HepG2 (cell line): ENCODE results near the gene SLC4A2. TPM values are rescaled to one million over a fixed set of nuclear protein-coding genes. Genes with fewer than 3 reads are reported as not detected.

ENCODE experiments used
- ATAC-seq: fragments of 200-7000 bp; cut with Tn5 transposase; 3 replicates; pipeline ENCODE4 v1.9.1; 2020; ENCODE audit warnings: mild to moderate bottlenecking, moderate library complexity
- BruUV-seq: library from RNA; stranded (reverse); fragments of 400-500 nt; replicated peaks from 2 replicates; lab custom pipeline; 2021; lab: Mats Ljungman, UMichigan
- CTCF ChIA-PET: fragments of 300-600 bp; formaldehyde crosslinking; extraction: SDS; loops from one replicate; lab custom pipeline; 2021; ENCODE audit warnings: low total read pairs, inconsistent platforms, low intra/inter-chr PET ratio; lab: Yijun Ruan, JAX
- POLR2A ChIA-PET: fragments of 350-600 bp; sonication (Branson Sonifier 250); formaldehyde crosslinking; loops from one replicate; lab custom pipeline; 2020; ENCODE audit warnings: antibody characterized with exemption, inconsistent platforms; lab: Yijun Ruan, JAX
- DNase-seq: peaks from one replicate; pipeline ENCODE4 v3.0.0-alpha.2; 2015; ENCODE audit warnings: low spot score
- FAIRE-seq: peaks from 3 replicates; lab custom pipeline; 2011; peaks lifted over from hg19 to GRCh38; lab: Jason Lieb, UNC
- H2AFZ ChIP-seq: one replicate; pipeline ENCODE4 v1.6.1; 2011; ENCODE audit warnings: low read length, inconsistent platforms
- H3K27ac ChIP-seq: fragments of 300-600 bp; 3 replicates; pipeline ENCODE4 v1.8.0; 2011; ENCODE audit warnings: mixed run types, mild to moderate bottlenecking, mixed read lengths, low read length, inconsistent platforms; ENCODE audit not compliant: insufficient read depth; ENCODE audit errors: extremely low read length
- H3K27me3 ChIP-seq, 2 experiments: fragments of 200-600 bp in 1 of 2; 2 replicates in 1 of 2; 3 replicates in 1 of 2; pipeline versions ENCODE4 v1.6.0 to v1.8.0; 2011; ENCODE audit warnings: low read length in 2 of 2, mild to moderate bottlenecking in 2 of 2, moderate library complexity in 2 of 2, inconsistent platforms in 1 of 2; ENCODE audit not compliant: insufficient read depth in 2 of 2, control insufficient read depth in 1 of 2
- H3K36me3 ChIP-seq, 2 experiments: fragments of 200-600 bp in 1 of 2; replicated peaks in 1 of 2; 2 replicates in 1 of 2; 3 replicates in 1 of 2; pipeline versions ENCODE4 v1.5.1 to v1.8.0; 2011; ENCODE audit warnings: low read length in 2 of 2, inconsistent platforms in 1 of 2; ENCODE audit not compliant: insufficient read depth in 2 of 2, control insufficient read depth in 1 of 2
- H3K4me1 ChIP-seq: 2 replicates; pipeline ENCODE4 v1.5.1; 2012; ENCODE audit warnings: low read length, inconsistent platforms; ENCODE audit not compliant: insufficient read depth
- H3K4me2 ChIP-seq: 2 replicates; pipeline ENCODE4 v1.6.0; 2011; ENCODE audit warnings: low read depth, low read length, inconsistent platforms
- H3K4me3 ChIP-seq, 3 experiments: fragments of 200-600 bp in 1 of 3; sonication (generic), shearing (Covaris generic) in 1 of 3; replicated peaks in 1 of 3; 2 replicates each; pipeline ENCODE4 v1.5.1; 2011 to 2016; ENCODE audit warnings: low read length in 3 of 3, inconsistent platforms in 2 of 3, low read depth in 2 of 3, mild to moderate bottlenecking in 2 of 3, control low read depth in 1 of 3, mixed read lengths in 1 of 3; ENCODE audit not compliant: insufficient read depth in 1 of 3
- H3K79me2 ChIP-seq: one replicate; pipeline ENCODE4 v1.6.1; 2011; ENCODE audit warnings: low read length, inconsistent platforms; ENCODE audit not compliant: insufficient read depth
- H3K9ac ChIP-seq: 2 replicates; pipeline ENCODE4 v1.6.0; 2011; ENCODE audit warnings: mild to moderate bottlenecking, low read depth, low read length, inconsistent platforms; ENCODE audit not compliant: insufficient read depth
- H3K9me3 ChIP-seq: 2 replicates; pipeline ENCODE4 v1.5.1; 2012; ENCODE audit warnings: mild to moderate bottlenecking, low read length
- H4K20me1 ChIP-seq: 2 replicates; pipeline ENCODE4 v1.6.0; 2011; ENCODE audit warnings: inconsistent platforms, mild to moderate bottlenecking, low read length, moderate library complexity; ENCODE audit not compliant: insufficient read depth
- CBX1 ChIP-seq: IDR thresholded peaks from one replicate; pipeline ENCODE4 v1.6.1; 2016; ENCODE audit warnings: antibody characterized with exemption, low read depth
- SOX13 ChIP-seq, 3 experiments: fragments of 450-650 bp in 1 of 3; sonication (generic) in 1 of 3; formaldehyde crosslinking in 1 of 3; IDR thresholded peaks in 2 of 3; conservative IDR thresholded peaks in 1 of 3; 2 replicates each; pipeline versions ENCODE4 v1.5.0 to v1.6.1; 2016 to 2020; ENCODE audit warnings: antibody characterized with exemption in 1 of 3, mild to moderate bottlenecking in 1 of 3, missing compliant biosample characterization in 1 of 3, missing genetic modification reagents in 1 of 3, moderate library complexity in 1 of 3
- SRSF9 ChIP-seq: fragments of 200-400 bp; formaldehyde crosslinking; IDR thresholded peaks from 2 replicates; pipeline ENCODE4 v1.6.1; 2018; ENCODE audit warnings: borderline replicate concordance, mild to moderate bottlenecking, low read depth, low read length; ENCODE audit not compliant: insufficient read depth, poor library complexity, severe bottlenecking
- SSRP1 ChIP-seq: IDR thresholded peaks from 2 replicates; pipeline ENCODE4 v1.6.1; 2016; ENCODE audit warnings: control low read depth
- THAP7 ChIP-seq: sonication (generic); formaldehyde crosslinking; IDR thresholded peaks from 2 replicates; pipeline ENCODE4 v1.8.1; 2023; ENCODE audit warnings: mild to moderate bottlenecking, missing genetic modification reagents
- ZNF20 ChIP-seq: sonication (generic); formaldehyde crosslinking; IDR thresholded peaks from 2 replicates; pipeline ENCODE4 v1.4.0; 2020; ENCODE audit warnings: mild to moderate bottlenecking, moderate library complexity, missing genetic modification reagents
- ZNF318 ChIP-seq: sonication (generic); formaldehyde crosslinking; IDR thresholded peaks from 2 replicates; pipeline ENCODE4 v1.4.0; 2020; ENCODE audit warnings: mild to moderate bottlenecking, missing genetic modification reagents
- ZNF839 ChIP-seq: sonication (generic); formaldehyde crosslinking; IDR thresholded peaks from 2 replicates; pipeline ENCODE4 v1.4.0; 2020; ENCODE audit warnings: missing genetic modification reagents, mild to moderate bottlenecking, borderline replicate concordance
- WGBS: methylation state at CpG from one replicate; pipeline ENCODE4 v1.1.6; 2017; ENCODE audit warnings: low lambda C conversion rate; 5-methylcytosine and 5-hydroxymethylcytosine counted together
- in situ Hi-C: cut with HindIII; loops from 2 replicates; pipeline ENCODE4 v1.10.0; 2017; ENCODE audit warnings: low pct_unique_long_range_greater_than_20kb; ENCODE audit not compliant: extremely low pct_ligation_motif_present
- intact Hi-C: fragments of 100-400 bp; cut with micrococcal nuclease; formaldehyde crosslinking; loops from one replicate; pipeline ENCODE4 v1.10.0; 2022; ENCODE audit not compliant: unreplicated experiment
- polyA plus RNA-seq, 8 experiments: library from polyadenylated mRNA; depleted of rRNA in 3 of 8; stranded (reverse) in 7 of 8; unstranded in 1 of 8; fragments of >200 nt; fragmentation: Illumina TruSeq in 4 of 8; extraction: Trizol in 4 of 8; gene quantifications; 2 replicates each; pipeline versions ENCODE4 v1.2.1 to v1.2.3, GENCODE V29; 2011 to 2016; ENCODE audit warnings: low read depth in 4 of 8, missing spikeins in 1 of 8, mixed read lengths in 1 of 8; ENCODE audit not compliant: insufficient read depth in 1 of 8
- total RNA-seq, 5 experiments: library from RNA; depleted of rRNA; stranded (reverse); fragments of >200 nt; fragmentation: Illumina TruSeq; extraction: Trizol; gene quantifications; 2 replicates each; pipeline ENCODE4 v1.2.3, GENCODE V29; 2016; ENCODE audit warnings: low read depth in 1 of 5

The SLC4A2 gene
- total and polyA plus RNA-seq, 2 of the 13 experiments (the other 11 are each of a cell fraction or from before 2014, with no cell fraction given), result 51.9 to 73.4 TPM

- H3K4me2 ChIP-seq, result no peak overlapping the region
- DNase-seq (no peak), FAIRE-seq (no peak), ATAC-seq (no peak)
- peaks cover 11% of the 10 kb centered on the region; the same call in 1 of the 2 replicates for H4K20me1 ChIP-seq
- peaks cover 3% of the 10 kb centered on the region for H3K79me2 ChIP-seq
- no peak overlapping the region for H2AFZ ChIP-seq
- H3K9me3 ChIP-seq, result no peaks in the 10 kb centered on the region
- H3K27ac ChIP-seq, result no peak overlapping the region
- H3K4me1 ChIP-seq, result no peaks in the 10 kb centered on the region
- WGBS, result 98% methylated on average over 22 of the region's 22 CpGs
- no peak overlapping the region for H3K9ac ChIP-seq
- peaks cover 21 to 60% of the 10 kb centered on the region in 2 experiments; a peak in 4 of 5 replicates for H3K36me3 ChIP-seq
- intact Hi-C loops, result no loop called here
- no peak for TF ChIP-seq SSRP1 (CRISPR knock-in tag)
- TF ChIP-seq SOX13 (IDR thresholded peaks at IDR 0.05), result no peak
- no peak for TF ChIP-seq SOX13 (CRISPR knock-in tag; conservative IDR thresholded peaks at IDR 0.05 in 1 of 2, IDR thresholded peaks at IDR 0.05 in 1 of 2)
- TF ChIP-seq ZNF839 (CRISPR knock-in tag), result no peak
- no peak for TF ChIP-seq ZNF318
- no peak for TF ChIP-seq SRSF9
- TF ChIP-seq CBX1, result no peak
- no peak for TF ChIP-seq THAP7
- no peak for TF ChIP-seq ZNF20 (CRISPR knock-in tag)
- ChIA-PET POLR2A (no interaction called here), CTCF (no interaction called here)
- no peaks in the 10 kb centered on the region for H3K27me3 ChIP-seq
- in situ Hi-C loops, result loop anchor here (10.0 kb wide), 1 partner anchor 184 kb away; no protein-coding TSS in a partner anchor
- no peak overlapping the region for H3K4me3 ChIP-seq
- no TSS peak for BruUV-seq
Observed at GRCh38 chr7:151120896-151121295, 61.5 kb downstream of the SLC4A2 start.
